H1 (cell line): ENCODE measurements around the gene RNASE11. TPM values are rescaled to one million over a fixed set of nuclear protein-coding genes. Genes with fewer than 3 reads are reported as not detected.
A peak's percentile ranks its signal among the peaks of the same experiment; 100 is the strongest.

Experiments used
- CTCF ChIA-PET: fragments of 300-600 bp; sonication (Branson Sonifier 250); formaldehyde crosslinking; loops from one replicate; lab custom pipeline; 2021; ENCODE audit not compliant: partially characterized antibody; lab: Charles Lee
- POLR2A ChIA-PET: fragments of 300-600 bp; sonication (Branson Sonifier 250); formaldehyde crosslinking; loops from one replicate; lab custom pipeline; 2021; ENCODE audit warnings: inconsistent platforms; ENCODE audit not compliant: partially characterized antibody; lab: Charles Lee
- DNase-seq, 2 experiments: peaks; one replicate each; pipeline versions ENCODE4 v3.0.0 to v3.0.0-alpha.2; 2010 to 2022; ENCODE audit warnings: low spot score in 2 of 2, low read depth in 1 of 2, mixed read lengths in 1 of 2
- FAIRE-seq: peaks from 2 replicates; lab custom pipeline; 2011; peaks lifted over from hg19 to GRCh38; lab: Jason Lieb, UNC
- H2AFZ ChIP-seq: 2 replicates; pipeline ENCODE4 v1.8.1; 2012; ENCODE audit warnings: low read length, inconsistent platforms
- H2AK5ac ChIP-seq: 2 replicates; pipeline ENCODE4 v1.6.1; 2013; ENCODE audit warnings: low read depth, low read length
- H2BK120ac ChIP-seq: replicated peaks from 2 replicates; pipeline ENCODE3; 2013; ENCODE audit warnings: low read depth, low read length, inconsistent platforms
- H2BK12ac ChIP-seq: 2 replicates; pipeline ENCODE4 v1.6.1; 2013; ENCODE audit warnings: low read depth, low read length
- H2BK15ac ChIP-seq: 2 replicates; pipeline ENCODE4 v1.6.1; 2013; ENCODE audit warnings: low read length
- H2BK20ac ChIP-seq: 2 replicates; pipeline ENCODE4 v1.6.1; 2013; ENCODE audit warnings: low read length
- H2BK5ac ChIP-seq: 2 replicates; pipeline ENCODE4 v1.6.1; 2013; ENCODE audit warnings: low read depth, low read length
- H3K14ac ChIP-seq: 2 replicates; pipeline ENCODE4 v1.6.1; 2013; ENCODE audit warnings: inconsistent platforms; ENCODE audit not compliant: insufficient read length
- H3K18ac ChIP-seq: 2 replicates; pipeline ENCODE4 v1.6.1; 2013; ENCODE audit warnings: low read length; ENCODE audit errors: extremely low read depth
- H3K23ac ChIP-seq: 2 replicates; pipeline ENCODE4 v1.6.1; 2013; ENCODE audit warnings: inconsistent platforms; ENCODE audit not compliant: insufficient read length
- H3K23me2 ChIP-seq: 2 replicates; pipeline ENCODE4 v1.6.1; 2013; ENCODE audit warnings: low read depth, low read length
- H3K27ac ChIP-seq: 2 replicates; pipeline ENCODE4 v1.6.1; 2011; ENCODE audit warnings: low read depth, low read length, inconsistent platforms
- H3K27me3 ChIP-seq, 4 experiments: replicated peaks in 1 of 4; 1 replicate in 1 of 4; 2 replicates in 3 of 4; pipeline versions ENCODE4 v1.6.1 to v1.8.1; 2011 to 2013; ENCODE audit warnings: low read length in 3 of 4, mild to moderate bottlenecking in 3 of 4, inconsistent platforms in 2 of 4, mixed read lengths in 2 of 4, moderate library complexity in 1 of 4; ENCODE audit not compliant: control insufficient read depth in 3 of 4, insufficient read depth in 3 of 4; ENCODE audit errors: extremely low read depth in 1 of 4
- H3K36me3 ChIP-seq, 4 experiments: 2 replicates each; pipeline versions ENCODE4 v1.6.1 to v1.8.1; 2011 to 2013; ENCODE audit warnings: mild to moderate bottlenecking in 4 of 4, low read length in 3 of 4, moderate library complexity in 2 of 4, control low read depth in 1 of 4, inconsistent platforms in 1 of 4; ENCODE audit not compliant: insufficient read depth in 4 of 4, control insufficient read depth in 2 of 4
- H3K4ac ChIP-seq: replicated peaks from 2 replicates; pipeline ENCODE3; 2013; ENCODE audit warnings: low read length, low read depth, mixed read lengths, inconsistent platforms; ENCODE audit not compliant: insufficient read length
- H3K4me1 ChIP-seq, 4 experiments: replicated peaks in 1 of 4; 1 replicate in 1 of 4; 2 replicates in 3 of 4; pipeline versions ENCODE4 v1.6.1 to v1.8.1; 2011 to 2013; ENCODE audit warnings: low read length in 3 of 4, inconsistent platforms in 2 of 4, mixed read lengths in 1 of 4; ENCODE audit not compliant: insufficient read depth in 4 of 4, control insufficient read depth in 3 of 4
- H3K4me2 ChIP-seq, 2 experiments: 2 replicates each; pipeline versions ENCODE4 v1.6.1 to v1.8.1; 2011 to 2013; ENCODE audit warnings: low read depth in 2 of 2, low read length in 2 of 2, control low read depth in 1 of 2, inconsistent platforms in 1 of 2, mild to moderate bottlenecking in 1 of 2; ENCODE audit not compliant: insufficient read depth in 1 of 2
- H3K4me3 ChIP-seq, 4 experiments: fragments of 200-600, 300-600 bp in 1 of 4; sonication (generic), shearing (Covaris generic), sonication (Bioruptor Twin) in 1 of 4; 2 replicates each; pipeline versions ENCODE4 v1.5.1 to v1.8.1; 2011 to 2016; ENCODE audit warnings: low read length in 4 of 4, low read depth in 3 of 4, control low read depth in 2 of 4, inconsistent platforms in 2 of 4, mild to moderate bottlenecking in 2 of 4, mixed read lengths in 1 of 4, moderate library complexity in 1 of 4; ENCODE audit not compliant: insufficient read depth in 2 of 4; ENCODE audit errors: extremely low read depth in 1 of 4
- H3K56ac ChIP-seq: replicated peaks from 2 replicates; pipeline ENCODE3; 2013; ENCODE audit warnings: low read depth, mild to moderate bottlenecking, mixed read lengths, low read length, inconsistent platforms; ENCODE audit not compliant: insufficient read length
- H3K79me1 ChIP-seq: 2 replicates; pipeline ENCODE4 v1.6.1; 2013; ENCODE audit warnings: low read depth, low read length, control low read depth
- H3K79me2 ChIP-seq, 2 experiments: 2 replicates each; pipeline versions ENCODE4 v1.6.1 to v1.8.1; 2012 to 2013; ENCODE audit warnings: low read length in 2 of 2, mild to moderate bottlenecking in 2 of 2, inconsistent platforms in 1 of 2; ENCODE audit not compliant: insufficient read depth in 2 of 2, control insufficient read depth in 1 of 2
- H3K9ac ChIP-seq, 4 experiments: replicated peaks in 1 of 4; 1 replicate in 1 of 4; 2 replicates in 3 of 4; pipeline versions ENCODE4 v1.6.1 to v1.8.1; 2011 to 2013; ENCODE audit warnings: low read depth in 3 of 4, low read length in 3 of 4, control low read depth in 2 of 4, mild to moderate bottlenecking in 2 of 4, moderate library complexity in 2 of 4, inconsistent platforms in 1 of 4; ENCODE audit errors: extremely low read depth in 1 of 4
- H3K9me3 ChIP-seq, 2 experiments: 2 replicates each; pipeline versions ENCODE4 v1.6.1 to v1.8.1; 2012 to 2013; ENCODE audit warnings: mild to moderate bottlenecking in 2 of 2, moderate library complexity in 2 of 2, control low read depth in 1 of 2, inconsistent platforms in 1 of 2, low read depth in 1 of 2, low read length in 1 of 2, mixed read lengths in 1 of 2; ENCODE audit not compliant: insufficient read depth in 2 of 2
- H4K20me1 ChIP-seq, 2 experiments: replicated peaks in 1 of 2; 2 replicates each; pipeline versions ENCODE3 to v1.8.1; 2011 to 2013; ENCODE audit warnings: inconsistent platforms in 2 of 2, low read length in 2 of 2, mild to moderate bottlenecking in 1 of 2; ENCODE audit not compliant: insufficient read depth in 2 of 2, control insufficient read depth in 1 of 2
- H4K5ac ChIP-seq: 2 replicates; pipeline ENCODE4 v1.6.1; 2013; ENCODE audit warnings: low read length, low read depth, mixed read lengths, inconsistent platforms; ENCODE audit not compliant: insufficient read length
- H4K8ac ChIP-seq: 2 replicates; pipeline ENCODE4 v1.8.0; 2013; ENCODE audit warnings: mild to moderate bottlenecking, moderate library complexity, low read length, inconsistent platforms; ENCODE audit not compliant: insufficient read depth; ENCODE audit errors: extremely low read depth
- H4K91ac ChIP-seq: replicated peaks from 2 replicates; pipeline ENCODE3; 2013; ENCODE audit warnings: low read length, mixed read lengths, inconsistent platforms; ENCODE audit not compliant: insufficient read length
- ASH2L ChIP-seq: fragments of 200-600, 300-600 bp; sonication (generic); IDR thresholded peaks from one replicate; pipeline ENCODE4 v1.7.1; 2017; ENCODE audit warnings: low read length
- BACH1 ChIP-seq: IDR thresholded peaks from 2 replicates; pipeline ENCODE4 v1.6.1; 2012; ENCODE audit warnings: low read length, improper control_type of control experiment
- CTCF ChIP-seq, 3 experiments: IDR thresholded peaks; 1 replicate in 2 of 3; 2 replicates in 1 of 3; pipeline versions ENCODE4 v1.5.1 to v1.6.1; 2011; ENCODE audit warnings: low read length in 3 of 3, mild to moderate bottlenecking in 3 of 3, inconsistent platforms in 2 of 3, low read depth in 1 of 3, moderate library complexity in 1 of 3; ENCODE audit not compliant: insufficient read depth in 1 of 3; ENCODE audit errors: control extremely low read depth in 1 of 3
- JUND ChIP-seq: IDR thresholded peaks from 2 replicates; pipeline ENCODE4 v1.6.1; 2011; ENCODE audit warnings: mild to moderate bottlenecking, improper control_type of control experiment, low read length
- MAX ChIP-seq: IDR thresholded peaks from 2 replicates; pipeline ENCODE4 v1.6.1; 2012; ENCODE audit warnings: inconsistent platforms
- PHF8 ChIP-seq: fragments of 200-600 bp; sonication (generic); conservative IDR thresholded peaks from 2 replicates; pipeline ENCODE4 v1.7.1; 2012; ENCODE audit warnings: low read depth, mild to moderate bottlenecking, inconsistent platforms, low read length, moderate library complexity
- RAD21 ChIP-seq, 2 experiments: IDR thresholded peaks in 1 of 2; conservative IDR thresholded peaks in 1 of 2; 2 replicates each; pipeline ENCODE4 v1.6.1; 2011; ENCODE audit warnings: low read depth in 2 of 2, low read length in 2 of 2, improper control_type of control experiment in 1 of 2, inconsistent platforms in 1 of 2, mild to moderate bottlenecking in 1 of 2, moderate library complexity in 1 of 2
- SIN3A ChIP-seq, 2 experiments: IDR thresholded peaks in 1 of 2; conservative IDR thresholded peaks in 1 of 2; 2 replicates each; pipeline ENCODE4 v1.6.1; 2011 to 2012; ENCODE audit warnings: low read length in 2 of 2, improper control_type of control experiment in 1 of 2, low read depth in 1 of 2, mild to moderate bottlenecking in 1 of 2
- WGBS, 2 experiments: shearing (Covaris generic) in 1 of 2; methylation state at CpG; one replicate each; pipeline versions ENCODE4 v1.1.6 to v1.1.7; 2013 to 2015; ENCODE audit warnings: low lambda C conversion rate in 2 of 2, mixed read lengths in 2 of 2, inconsistent platforms in 1 of 2, low coverage in 1 of 2, missing lambda C conversion rate in 1 of 2; ENCODE audit not compliant: insufficient replicate concordance in 2 of 2, insufficient coverage in 1 of 2, insufficient read length in 1 of 2; ENCODE audit errors: extremely low coverage in 1 of 2, missing lambda C conversion rate in 1 of 2; 5-methylcytosine and 5-hydroxymethylcytosine counted together
- polyA plus RNA-seq, 7 experiments: library from polyadenylated mRNA; depleted of rRNA in 3 of 7; stranded (reverse) in 5 of 7; unstranded in 2 of 7; fragments of >200 nt in 5 of 7; fragments of 200-250 nt in 2 of 7; gene quantifications; 1 replicate in 5 of 7; 2 replicates in 1 of 7; 4 replicates in 1 of 7; pipeline versions ENCODE4 v1.2.1 to v1.2.3, GENCODE V29; 2011 to 2013; ENCODE audit warnings: missing spikeins in 2 of 7, mixed read lengths in 2 of 7
- total RNA-seq: library from RNA; stranded (reverse); fragmentation: NEBNext Ultra II Directional; extraction: Animal tissue kit (Norgen Biotek cat#: 25700); gene quantifications from 2 replicates; pipeline ENCODE4 v1.2.1, GENCODE V29; 2021

Gene RNASE11
- total and polyA plus RNA-seq, 2 of the 8 experiments (the other 6 are each of a cell fraction or from before 2014, with no cell fraction given), result not detected

DNA sequence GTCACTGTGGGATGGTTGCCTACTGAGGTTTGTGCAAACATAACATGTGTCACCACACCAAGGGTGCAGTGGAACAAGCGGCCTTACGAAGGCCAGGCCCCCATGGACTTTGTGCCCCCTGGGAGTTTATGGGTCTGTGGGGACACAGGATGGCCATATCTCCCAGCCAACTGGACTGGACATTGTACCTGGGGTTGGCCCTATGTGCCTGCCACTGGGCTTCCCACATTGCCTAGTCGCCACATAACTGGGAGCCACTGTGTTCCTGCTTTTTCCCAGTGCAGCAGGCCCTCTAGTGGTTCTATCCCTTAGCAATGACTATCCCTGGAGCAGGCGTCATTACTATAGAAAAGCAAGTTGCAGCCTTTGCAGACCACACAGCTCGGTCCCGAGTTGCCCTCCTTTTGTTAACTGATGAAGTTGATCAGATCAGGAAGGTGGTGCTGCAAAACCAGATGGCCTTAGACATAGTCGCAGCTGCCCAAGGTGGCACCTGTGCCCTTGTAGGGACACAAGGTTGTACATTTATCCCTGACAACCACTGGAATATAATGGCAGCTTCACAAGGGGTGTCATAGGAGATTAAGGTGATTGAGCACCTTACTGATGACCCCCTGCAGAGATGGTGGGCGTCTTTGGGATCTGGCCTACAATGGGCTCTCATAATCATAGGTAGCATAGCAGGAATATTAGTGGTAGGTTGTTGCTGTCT lies 18.5 kb upstream of the RNASE11 start:
- no peak overlapping the region for H3K18ac ChIP-seq
- H4K5ac ChIP-seq, result peak overlapping the region; percentile 20
- no peaks in the 10 kb centered on the region for H4K20me1 ChIP-seq
- ChIA-PET POLR2A (interaction anchor here (0.6 to 7.8 kb wide), 6 partner anchors 9 to 300 kb away, joined by 3 to 49 read pairs (median 4); partner anchors contain the start of genes APEX1, OSGEP and PNP), CTCF (interaction anchor here (0.6 to 8.9 kb wide), 37 partner anchors 9 to 280 kb away, joined by 3 to 114 read pairs (median 4); partner anchors contain the start of genes APEX1, PNP, RNASE11 and RNASE12)
- H3K9ac ChIP-seq, result no peak overlapping the region
- H3K4me2 ChIP-seq, result no peak overlapping the region
- no peaks in the 10 kb centered on the region for H3K23me2 ChIP-seq
- peak overlapping the region; percentile 77; the same call in 1 of the 2 replicates for H2BK12ac ChIP-seq
- FAIRE-seq (no peak), DNase-seq (peak in 1 of 2 experiments; percentile 72)
- no peaks in the 10 kb centered on the region for H3K36me3 ChIP-seq
- no peak overlapping the region for H3K23ac ChIP-seq
- no peak overlapping the region for H2AK5ac ChIP-seq
- no peak overlapping the region for H3K4ac ChIP-seq
- H3K56ac ChIP-seq, result no peak overlapping the region
- no peak overlapping the region for H2BK120ac ChIP-seq
- peaks cover 0 to 2% (median 0%) of the 10 kb centered on the region in 4 experiments; a peak in 2 of 7 replicates for H3K4me1 ChIP-seq
- H3K79me2 ChIP-seq, result no peaks in the 10 kb centered on the region
- H2BK15ac ChIP-seq, result no peak overlapping the region
- H4K91ac ChIP-seq, result no peak overlapping the region
- H3K4me3 ChIP-seq, result no peak overlapping the region
- WGBS, 2 experiments, result 48% methylated on average over 8 of the region's 8 CpGs; no CpG with 5 or more reads in 1 of the 2 experiments
- H3K9me3 ChIP-seq, result no peaks in the 10 kb centered on the region
- H3K14ac ChIP-seq, result no peak overlapping the region
- H2AFZ ChIP-seq, result peak overlapping the region; percentile 77; the same call in 1 of the 2 replicates
- H2BK20ac ChIP-seq, result peak overlapping the region; percentile 17; the same call in 1 of the 2 replicates
- H2BK5ac ChIP-seq, result peak overlapping the region; percentile 4; the same call in 1 of the 2 replicates
- H3K27me3 ChIP-seq, result no peaks in the 10 kb centered on the region
- no peak overlapping the region for H4K8ac ChIP-seq
- no peaks in the 10 kb centered on the region for H3K79me1 ChIP-seq
- no peak overlapping the region for H3K27ac ChIP-seq
- TF ChIP-seq CTCF (IDR thresholded peaks at IDR 0.05; ENCODE audit: control extremely low read depth in 1 of 3, insufficient read depth in 1 of 3, low read depth in 1 of 3, low read length in 3 of 3) (peak; percentile 66 to 93 (median 92)), MAX (0 out of 2 replicates have a peak, but pooled peaks have one; percentile 13), RAD21 (IDR thresholded peaks at IDR 0.05 in 1 of 2, conservative IDR thresholded peaks at IDR 0.05 in 1 of 2; ENCODE audit: low read depth in 2 of 2, low read length in 2 of 2) (peak; percentile 97 to 98), ASH2L (no peak), PHF8 (no peak), SIN3A (conservative IDR thresholded peaks at IDR 0.05 in 1 of 2, IDR thresholded peaks at IDR 0.05 in 1 of 2; ENCODE audit: low read depth in 1 of 2, low read length in 2 of 2) (0 out of 4 replicates have a peak, but pooled peaks of 1 of the 2 experiments have one; percentile 50), BACH1 (no peak), JUND (peak; percentile 42; the same call in 1 of the 2 replicates)
